Endothelial cell of umbilical vein (primary cell): ENCODE results near the gene ZRANB1. TPM values are rescaled to one million over a fixed set of nuclear protein-coding genes. Genes with fewer than 3 reads are reported as not detected.

ENCODE experiments used
- BruUV-seq: library from RNA; stranded (reverse); fragments of 400-500 nt; replicated peaks from 2 replicates; lab custom pipeline; 2021; lab: Mats Ljungman, UMichigan
- CTCF ChIA-PET: fragments of 300-600, 350-600 bp; sonication (Branson Sonifier 250); formaldehyde crosslinking; loops from one replicate; lab custom pipeline; 2021; ENCODE audit warnings: antibody characterized with exemption, inconsistent platforms; lab: Charles Lee
- POLR2A ChIA-PET: fragments of 300-600, 350-600 bp; sonication (Branson Sonifier 250); formaldehyde crosslinking; loops from one replicate; lab custom pipeline; 2021; ENCODE audit warnings: antibody characterized with exemption, inconsistent platforms; lab: Charles Lee
- DNase-seq: peaks from one replicate; pipeline ENCODE4 v3.0.0-alpha.2; 2011; ENCODE audit warnings: low read depth, low spot score
- FAIRE-seq: peaks from 2 replicates; lab custom pipeline; 2011; peaks lifted over from hg19 to GRCh38; lab: Jason Lieb, UNC
- H2AFZ ChIP-seq: 2 replicates; pipeline ENCODE4 v1.6.0; 2012; ENCODE audit warnings: low read depth, low read length, control low read depth, inconsistent platforms
- H3K27ac ChIP-seq: 2 replicates; pipeline ENCODE4 v1.5.1; 2011; ENCODE audit warnings: low read depth, mild to moderate bottlenecking, control low read depth, low read length, moderate library complexity; ENCODE audit not compliant: insufficient read depth
- H3K27me3 ChIP-seq, 2 experiments: 2 replicates each; pipeline versions ENCODE4 v1.6.0 to v1.6.1; 2011; ENCODE audit warnings: low read length in 2 of 2, mixed read lengths in 1 of 2; ENCODE audit not compliant: control insufficient read depth in 2 of 2, insufficient read depth in 2 of 2
- H3K36me3 ChIP-seq, 2 experiments: 2 replicates in 1 of 2; 3 replicates in 1 of 2; pipeline ENCODE4 v1.5.1; 2011; ENCODE audit warnings: low read length in 2 of 2, mild to moderate bottlenecking in 1 of 2, moderate library complexity in 1 of 2; ENCODE audit not compliant: control insufficient read depth in 2 of 2, insufficient read depth in 2 of 2; ENCODE audit errors: extremely low read depth in 1 of 2
- H3K4me1 ChIP-seq: 3 replicates; pipeline ENCODE4 v1.5.1; 2011; ENCODE audit warnings: mild to moderate bottlenecking, low read length; ENCODE audit not compliant: control insufficient read depth, insufficient read depth; ENCODE audit errors: extremely low read depth
- H3K4me2 ChIP-seq: 2 replicates; pipeline ENCODE4 v1.6.1; 2011; ENCODE audit warnings: low read length, control low read depth, mixed read lengths; ENCODE audit not compliant: insufficient read depth
- H3K4me3 ChIP-seq, 3 experiments: fragments of 200-600 bp in 1 of 3; sonication (generic), shearing (Covaris generic) in 1 of 3; replicated peaks in 1 of 3; 2 replicates each; pipeline ENCODE4 v1.5.1; 2011 to 2016; ENCODE audit warnings: control low read depth in 3 of 3, low read length in 3 of 3, mild to moderate bottlenecking in 2 of 3, inconsistent platforms in 1 of 3, low read depth in 1 of 3, moderate library complexity in 1 of 3; ENCODE audit not compliant: insufficient read depth in 1 of 3
- H3K79me2 ChIP-seq: 2 replicates; pipeline ENCODE4 v1.6.0; 2012; ENCODE audit warnings: low read length, inconsistent platforms; ENCODE audit not compliant: control insufficient read depth, insufficient read depth
- H3K9ac ChIP-seq: replicated peaks from 2 replicates; pipeline ENCODE3; 2011; ENCODE audit warnings: low read length, control low read depth; ENCODE audit not compliant: insufficient read depth; ENCODE audit errors: extremely low read depth
- H3K9me1 ChIP-seq: replicated peaks from 3 replicates; pipeline ENCODE4 v1.6.0; 2011; ENCODE audit warnings: mild to moderate bottlenecking, low read length; ENCODE audit not compliant: control insufficient read depth, insufficient read depth; ENCODE audit errors: extremely low read depth
- H3K9me3 ChIP-seq: replicated peaks from 2 replicates; pipeline ENCODE4 v1.5.1; 2012; ENCODE audit warnings: low read length, inconsistent platforms; ENCODE audit not compliant: control insufficient read depth, insufficient read depth
- H4K20me1 ChIP-seq: replicated peaks from 2 replicates; pipeline ENCODE3; 2011; ENCODE audit warnings: mild to moderate bottlenecking, low read length; ENCODE audit not compliant: control insufficient read depth, insufficient read depth; ENCODE audit errors: extremely low read depth
- CTCF ChIP-seq, 2 donors: IDR thresholded peaks; 1 replicate in 1 of 2; 2 replicates in 1 of 2; pipeline ENCODE4 v1.5.1; 2011; ENCODE audit warnings: low read length in 2 of 2, mild to moderate bottlenecking in 2 of 2, moderate library complexity in 2 of 2, control low read depth in 1 of 2, inconsistent platforms in 1 of 2, low read depth in 1 of 2; ENCODE audit not compliant: insufficient read depth in 1 of 2; ENCODE audit errors: extremely low read depth in 1 of 2
- EZH2 ChIP-seq: IDR thresholded peaks from 2 replicates; pipeline ENCODE4 v1.6.1; 2012; ENCODE audit warnings: borderline replicate concordance, low read depth, mild to moderate bottlenecking, moderate library complexity, low read length, inconsistent platforms; ENCODE audit not compliant: severe bottlenecking
- FOS ChIP-seq: IDR thresholded peaks from 2 replicates; pipeline ENCODE4 v1.6.1; 2011; ENCODE audit warnings: mild to moderate bottlenecking, low read length, moderate library complexity, borderline replicate concordance; ENCODE audit not compliant: insufficient read depth
- GATA2 ChIP-seq: IDR thresholded peaks from 2 replicates; pipeline ENCODE4 v1.7.0; 2011; ENCODE audit warnings: low read depth, mild to moderate bottlenecking, moderate library complexity, mixed read lengths, low read length; ENCODE audit not compliant: insufficient read length, insufficient read depth
- JUN ChIP-seq: IDR thresholded peaks from 2 replicates; pipeline ENCODE4 v1.6.1; 2011; ENCODE audit warnings: borderline replicate concordance, low read depth; ENCODE audit not compliant: insufficient read length, insufficient read depth
- MAX ChIP-seq: IDR thresholded peaks from 2 replicates; pipeline ENCODE4 v1.6.1; 2011; ENCODE audit not compliant: insufficient read depth, insufficient read length
- MYC ChIP-seq: IDR thresholded peaks from one replicate; pipeline ENCODE4 v1.6.1; 2011; ENCODE audit warnings: mild to moderate bottlenecking, low read depth, low read length
- POLR2A ChIP-seq: IDR thresholded peaks from 2 replicates; pipeline ENCODE4 v1.6.1; 2012; ENCODE audit warnings: low read depth, mild to moderate bottlenecking, control low read depth, low read length
- POLR2AphosphoS5 ChIP-seq: IDR thresholded peaks from 2 replicates; pipeline ENCODE4 v1.6.1; 2012; ENCODE audit warnings: low read depth, mild to moderate bottlenecking, control low read depth, low read length, moderate library complexity; ENCODE audit not compliant: insufficient read depth
- dilution Hi-C: fragments of 300-500 bp; cut with MboI; formaldehyde crosslinking; loops from one replicate; pipeline ENCODE4 v1.15.0; 2019; ENCODE audit warnings: low sequenced_read_pairs; ENCODE audit not compliant: extremely low pct_ligation_motif_present
- intact Hi-C: fragments of 100-400 bp; cut with micrococcal nuclease; formaldehyde crosslinking; loops from one replicate; pipeline ENCODE4 v1.10.0; 2022
- polyA plus RNA-seq, 4 experiments: library from polyadenylated mRNA; depleted of rRNA in 3 of 4; stranded (reverse) in 3 of 4; unstranded in 1 of 4; fragments of >200 nt; gene quantifications; 2 replicates each; pipeline versions ENCODE4 v1.2.1 to v1.2.3, GENCODE V29; 2011 to 2012; ENCODE audit warnings: missing spikeins in 1 of 4
- total RNA-seq: library from RNA; stranded (reverse); gene quantifications from 2 replicates; pipeline ENCODE4 v1.2.3, GENCODE V29; 2021

The ZRANB1 gene
- total and polyA plus RNA-seq, 2 donors (not counting 3 experiments of a cell fraction or from before 2014, with no cell fraction given): 6.2 to 17.7 TPM

GRCh38 chr10:124962421-124962820, 20.5 kb downstream of the ZRANB1 start:
- H3K4me2 ChIP-seq: no peak overlapping the region
- no peaks in the 10 kb centered on the region for H3K9me1 ChIP-seq
- H3K4me3 ChIP-seq: no peak overlapping the region
- DNase-seq (no peak), FAIRE-seq (no peak)
- H3K79me2 ChIP-seq: peaks cover 40% of the 10 kb centered on the region
- no peaks in the 10 kb centered on the region for H3K4me1 ChIP-seq
- no TSS peak for BruUV-seq
- no peaks in the 10 kb centered on the region for H3K9me3 ChIP-seq
- no peak overlapping the region for H3K9ac ChIP-seq
- H3K36me3 ChIP-seq: peaks cover 0 to 2% of the 10 kb centered on the region in 2 experiments
- TF ChIP-seq EZH2: no peak
- TF ChIP-seq CTCF (IDR thresholded peaks at IDR 0.05; ENCODE audit: extremely low read depth in 1 of 2, insufficient read depth in 1 of 2, low read depth in 1 of 2, low read length in 2 of 2): no peak
- no peak for TF ChIP-seq MAX
- TF ChIP-seq POLR2AphosphoS5: no peak
- TF ChIP-seq JUN: no peak
- no peak for TF ChIP-seq POLR2A
- no peak for TF ChIP-seq FOS
- TF ChIP-seq MYC: no peak
- no peak for TF ChIP-seq GATA2
- CTCF ChIA-PET: interaction anchor here (1.7 kb wide), 1 partner anchor 30 kb away, joined by 5 read pairs; no protein-coding TSS in a partner anchor
- H2AFZ ChIP-seq: no peak overlapping the region
- H3K27ac ChIP-seq: no peak overlapping the region
- H4K20me1 ChIP-seq: peaks cover 8% of the 10 kb centered on the region
- intact Hi-C loops (no loop called here), dilution Hi-C loops (no loop called here)
- H3K27me3 ChIP-seq: no peaks in the 10 kb centered on the region
- POLR2A ChIA-PET: interaction anchor here (0.9 kb wide), 1 partner anchor 22 kb away, joined by 3 read pairs; no protein-coding TSS in a partner anchor
